Astrocyte (in vitro differentiated cells and primary cell): ENCODE measurements around the gene TCEANC2.

Source experiments
- CTCF ChIP-seq: IDR thresholded peaks from 2 replicates; pipeline ENCODE4 v1.5.1; 2011; ENCODE audit warnings: low read depth, mild to moderate bottlenecking, inconsistent platforms, low read length, moderate library complexity; ENCODE audit not compliant: insufficient read depth
- EZH2 ChIP-seq: IDR thresholded peaks from 2 replicates; pipeline ENCODE4 v1.6.1; 2012; ENCODE audit warnings: mild to moderate bottlenecking, low read length, inconsistent platforms; ENCODE audit not compliant: insufficient read depth

GRCh38 chr1:54127594-54128300 lies 74.3 kb downstream of the TCEANC2 start:
- TF ChIP-seq CTCF (no peak), EZH2 (no peak)
